Adrenal gland (tissue), 5 donors: Measurements from ENCODE around the gene ZNF780B.
A peak's percentile ranks its signal among the peaks of the same experiment; 100 is the strongest.

ENCODE experiments used
- POLR2A ChIP-seq, 2 donors: fragments of 450-650 bp; IDR thresholded peaks; one replicate each; pipeline ENCODE4 v1.6.1; 2017; ENCODE audit warnings: antibody characterized with exemption in 2 of 2, mild to moderate bottlenecking in 2 of 2, moderate library complexity in 1 of 2
- TF ChIP-seq, protein P1 (sequence below), 6 experiments: fragments of 450-650 bp in 4 of 6; fragments of 200-600 bp in 2 of 6; sonication (generic) in 1 of 6; IDR thresholded peaks; 1 replicate in 5 of 6; 2 replicates in 1 of 6; pipeline versions ENCODE4 v1.5.1 to v1.8.0; 2016 to 2021; ENCODE audit warnings: antibody characterized with exemption in 6 of 6, mild to moderate bottlenecking in 2 of 6, moderate library complexity in 1 of 6
- donor health status: DM: no; HTN: no; CAD: no.

DNA sequence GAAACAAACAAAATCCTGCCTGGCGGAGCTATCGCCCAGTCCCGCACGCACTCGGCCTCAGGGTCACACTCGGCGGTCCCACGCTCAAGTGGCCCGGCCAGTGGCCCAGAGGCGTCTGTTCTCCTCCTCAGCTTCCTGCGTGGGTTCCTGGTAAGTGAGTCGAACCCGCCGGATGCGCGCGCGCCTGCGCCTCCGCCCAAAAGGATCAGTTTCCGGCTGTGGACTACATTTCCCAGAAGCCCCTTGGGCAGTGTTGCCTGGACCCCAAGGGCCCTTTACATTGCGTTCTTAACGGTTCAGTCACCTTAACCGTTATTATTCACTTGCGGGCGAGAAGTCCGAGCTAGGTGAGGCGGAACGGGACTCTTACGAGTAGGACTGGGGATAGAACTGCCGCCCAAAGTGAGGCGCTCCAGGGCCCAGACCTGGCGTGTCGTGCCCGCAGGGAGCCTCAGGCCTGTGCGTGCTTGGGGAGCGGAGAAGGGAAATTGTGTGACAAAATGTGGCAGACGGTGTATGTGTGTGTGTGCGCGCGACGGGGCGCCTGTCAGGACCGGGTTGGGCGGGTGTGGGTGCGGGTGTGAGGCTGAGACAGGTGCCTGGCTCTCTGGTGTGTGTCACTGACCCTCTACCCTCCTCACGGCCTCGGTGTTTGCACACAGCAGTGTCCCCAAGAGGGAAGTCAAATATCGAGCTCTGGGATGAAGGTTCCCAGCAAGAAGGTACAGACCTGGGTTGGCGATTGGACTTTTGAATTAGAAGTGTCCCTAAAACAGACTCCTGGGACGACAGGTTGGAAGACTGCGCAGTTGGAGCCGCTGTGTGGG is 59.0 kb downstream of the ZNF780B start, which contains the start of gene ZNF546:
- TF ChIP-seq, protein P1, sequence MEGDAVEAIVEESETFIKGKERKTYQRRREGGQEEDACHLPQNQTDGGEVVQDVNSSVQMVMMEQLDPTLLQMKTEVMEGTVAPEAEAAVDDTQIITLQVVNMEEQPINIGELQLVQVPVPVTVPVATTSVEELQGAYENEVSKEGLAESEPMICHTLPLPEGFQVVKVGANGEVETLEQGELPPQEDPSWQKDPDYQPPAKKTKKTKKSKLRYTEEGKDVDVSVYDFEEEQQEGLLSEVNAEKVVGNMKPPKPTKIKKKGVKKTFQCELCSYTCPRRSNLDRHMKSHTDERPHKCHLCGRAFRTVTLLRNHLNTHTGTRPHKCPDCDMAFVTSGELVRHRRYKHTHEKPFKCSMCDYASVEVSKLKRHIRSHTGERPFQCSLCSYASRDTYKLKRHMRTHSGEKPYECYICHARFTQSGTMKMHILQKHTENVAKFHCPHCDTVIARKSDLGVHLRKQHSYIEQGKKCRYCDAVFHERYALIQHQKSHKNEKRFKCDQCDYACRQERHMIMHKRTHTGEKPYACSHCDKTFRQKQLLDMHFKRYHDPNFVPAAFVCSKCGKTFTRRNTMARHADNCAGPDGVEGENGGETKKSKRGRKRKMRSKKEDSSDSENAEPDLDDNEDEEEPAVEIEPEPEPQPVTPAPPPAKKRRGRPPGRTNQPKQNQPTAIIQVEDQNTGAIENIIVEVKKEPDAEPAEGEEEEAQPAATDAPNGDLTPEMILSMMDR (IDR thresholded peaks at IDR 0.05) = no peak
- TF ChIP-seq POLR2A (IDR thresholded peaks at IDR 0.05) = peak; percentile 67 to 93
